SK-N-SH (cell line): ENCODE measurements around the gene DPF3. TPM values are rescaled to one million over a fixed set of nuclear protein-coding genes. Genes with fewer than 3 reads are reported as not detected.

Experiments used
- CTCF ChIA-PET: fragments of 300-600, 350-600 bp; formaldehyde crosslinking; extraction: SDS; loops from one replicate; lab custom pipeline; 2021; lab: Yijun Ruan, JAX
- POLR2A ChIA-PET: fragments of 350-600 bp; sonication (Branson Sonifier 250); formaldehyde crosslinking; extraction: SDS; loops from one replicate; lab custom pipeline; 2020; ENCODE audit warnings: antibody characterized with exemption, inconsistent platforms; lab: Yijun Ruan, JAX
- DNase-seq: peaks from one replicate; pipeline ENCODE4 v3.0.0; 2012
- H2AFZ ChIP-seq: fragments of 200-600 bp; sonication (generic); 2 replicates; pipeline ENCODE4 v1.8.1; 2016; ENCODE audit warnings: antibody characterized with exemption, mild to moderate bottlenecking, low read depth
- H3F3A ChIP-seq: fragments of 200-600 bp; sonication (generic); replicated peaks from 2 replicates; pipeline ENCODE3; 2016; ENCODE audit warnings: antibody characterized with exemption, mild to moderate bottlenecking; ENCODE audit not compliant: insufficient read depth
- H3K27ac ChIP-seq, 2 experiments: fragments of 200-500 bp in 1 of 2; fragments of 200-600 bp in 1 of 2; sonication (Bioruptor generic) in 1 of 2; sonication (generic), shearing (Covaris generic) in 1 of 2; 2 replicates each; pipeline versions ENCODE4 v1.5.1 to v1.6.1; 2014 to 2016; ENCODE audit warnings: low read depth in 2 of 2, inconsistent platforms in 1 of 2, low read length in 1 of 2, mild to moderate bottlenecking in 1 of 2, mixed read lengths in 1 of 2
- H3K27me3 ChIP-seq: fragments of 200-600 bp; sonication (generic), shearing (Covaris generic); 2 replicates; pipeline ENCODE4 v1.6.1; 2016; ENCODE audit warnings: mixed run types; ENCODE audit not compliant: insufficient read depth
- H3K36me3 ChIP-seq, 2 experiments: fragments of 200-500 bp in 1 of 2; fragments of 200-600 bp in 1 of 2; sonication (Bioruptor generic) in 1 of 2; sonication (generic) in 1 of 2; replicated peaks in 1 of 2; 2 replicates each; pipeline versions ENCODE3 to v1.5.1; 2014 to 2016; ENCODE audit warnings: low read length in 1 of 2, mild to moderate bottlenecking in 1 of 2; ENCODE audit not compliant: insufficient read depth in 2 of 2, control insufficient read depth in 1 of 2
- H3K4me1 ChIP-seq, 2 experiments: fragments of 200-500 bp in 1 of 2; fragments of 200-600 bp in 1 of 2; sonication (Bioruptor generic) in 1 of 2; sonication (generic), shearing (Covaris generic) in 1 of 2; 2 replicates each; pipeline versions ENCODE4 v1.5.1 to v1.6.1; 2014 to 2016; ENCODE audit warnings: low read depth in 1 of 2, low read length in 1 of 2, mixed run types in 1 of 2; ENCODE audit not compliant: insufficient read depth in 2 of 2, control insufficient read depth in 1 of 2
- H3K4me2 ChIP-seq: fragments of 200-600 bp; sonication (generic), shearing (Covaris generic); 2 replicates; pipeline ENCODE4 v1.6.1; 2017; ENCODE audit warnings: mixed run types
- H3K4me3 ChIP-seq, 2 experiments: fragments of 200-500 bp in 1 of 2; fragments of 200-600 bp in 1 of 2; sonication (Bioruptor generic) in 1 of 2; sonication (generic), shearing (Covaris generic) in 1 of 2; 2 replicates each; pipeline versions ENCODE4 v1.5.1 to v1.8.1; 2014 to 2016; ENCODE audit warnings: low read depth in 2 of 2, inconsistent platforms in 1 of 2, low read length in 1 of 2, mild to moderate bottlenecking in 1 of 2, mixed read lengths in 1 of 2, moderate library complexity in 1 of 2
- H3K79me2 ChIP-seq: fragments of 200-600 bp; sonication (generic); 2 replicates; pipeline ENCODE4 v1.8.1; 2017; ENCODE audit warnings: mild to moderate bottlenecking; ENCODE audit not compliant: insufficient read depth
- H3K9ac ChIP-seq: fragments of 200-600 bp; sonication (generic); 2 replicates; pipeline ENCODE4 v1.6.1; 2017; ENCODE audit warnings: mixed run types
- H3K9me2 ChIP-seq: fragments of 200-600 bp; sonication (generic); 2 replicates; pipeline ENCODE4 v1.6.1; 2017; ENCODE audit warnings: mixed run types
- H3K9me3 ChIP-seq: fragments of 200-600 bp; sonication (generic); 2 replicates; pipeline ENCODE4 v1.6.1; 2017; ENCODE audit warnings: mixed run types, mild to moderate bottlenecking, moderate library complexity
- H4K20me1 ChIP-seq: fragments of 200-600 bp; sonication (generic); 2 replicates; pipeline ENCODE4 v1.6.1; 2017; ENCODE audit warnings: mild to moderate bottlenecking, mixed run types; ENCODE audit not compliant: insufficient read depth
- ELF1 ChIP-seq: IDR thresholded peaks from 2 replicates; pipeline ENCODE4 v1.4.0; 2012
- EZH2phosphoT487 ChIP-seq: fragments of 200-600 bp; sonication (generic); IDR thresholded peaks from 2 replicates; pipeline ENCODE4 v1.6.1; 2017; ENCODE audit warnings: low read depth, mixed run types, mild to moderate bottlenecking, antibody characterized with exemption, moderate library complexity, borderline replicate concordance
- FOXM1 ChIP-seq: IDR thresholded peaks from 2 replicates; pipeline ENCODE4 v1.4.0; 2012; ENCODE audit warnings: low read depth, mild to moderate bottlenecking
- GABPA ChIP-seq: IDR thresholded peaks from 2 replicates; pipeline ENCODE4 v1.4.0; 2012; ENCODE audit warnings: low read depth, mild to moderate bottlenecking
- GATA2 ChIP-seq: sonication (generic); formaldehyde crosslinking; IDR thresholded peaks from 2 replicates; pipeline ENCODE4 v1.5.0; 2020; ENCODE audit warnings: mild to moderate bottlenecking, missing genetic modification reagents
- JUND ChIP-seq: IDR thresholded peaks from 2 replicates; pipeline ENCODE4 v1.4.0; 2012
- MXI1 ChIP-seq: IDR thresholded peaks from 2 replicates; pipeline ENCODE4 v1.6.1; 2012; ENCODE audit warnings: mild to moderate bottlenecking, low read depth, low read length, improper control_type of control experiment
- NFIC ChIP-seq: IDR thresholded peaks from 2 replicates; pipeline ENCODE4 v1.4.0; 2012; ENCODE audit warnings: borderline replicate concordance
- NRF1 ChIP-seq: IDR thresholded peaks from 2 replicates; pipeline ENCODE4 v1.6.1; 2012; ENCODE audit warnings: low read depth, mild to moderate bottlenecking, low read length
- POLR2AphosphoS5 ChIP-seq: IDR thresholded peaks from 2 replicates; pipeline ENCODE4 v1.6.1; 2012; ENCODE audit warnings: low read depth, low read length
- RAD21 ChIP-seq: IDR thresholded peaks from 2 replicates; pipeline ENCODE4 v1.6.1; 2012; ENCODE audit warnings: mild to moderate bottlenecking, low read length
- RCOR1 ChIP-seq: fragments of 150-350 bp; IDR thresholded peaks from 2 replicates; pipeline ENCODE4 v1.6.1; 2017; ENCODE audit warnings: antibody characterized with exemption, low read length
- RFX5 ChIP-seq: IDR thresholded peaks from 2 replicates; pipeline ENCODE4 v1.6.1; 2012; ENCODE audit warnings: mild to moderate bottlenecking, improper control_type of control experiment, low read length
- SIN3A ChIP-seq: IDR thresholded peaks from 2 replicates; pipeline ENCODE4 v1.6.1; 2012; ENCODE audit warnings: low read depth, mild to moderate bottlenecking, low read length, moderate library complexity, borderline replicate concordance
- SMC3 ChIP-seq: IDR thresholded peaks from 2 replicates; pipeline ENCODE4 v1.6.1; 2012; ENCODE audit warnings: low read depth, low read length, improper control_type of control experiment
- TAF1 ChIP-seq: IDR thresholded peaks from 2 replicates; pipeline ENCODE4 v1.6.1; 2012; ENCODE audit warnings: low read depth, mild to moderate bottlenecking, low read length, moderate library complexity, borderline replicate concordance
- TEAD4 ChIP-seq: IDR thresholded peaks from 2 replicates; pipeline ENCODE4 v1.4.0; 2012; ENCODE audit warnings: mild to moderate bottlenecking, borderline replicate concordance; ENCODE audit not compliant: insufficient read depth
- WGBS: methylation state at CpG from one replicate; pipeline ENCODE4 v1.1.6; 2017; ENCODE audit warnings: low lambda C conversion rate; 5-methylcytosine and 5-hydroxymethylcytosine counted together
- polyA plus RNA-seq, 3 experiments: library from polyadenylated mRNA; depleted of rRNA; stranded (reverse); fragments of >200 nt; gene quantifications; 2 replicates each; pipeline ENCODE4 v1.2.3, GENCODE V29; 2012
- TF ChIP-seq, protein P1 (sequence below): IDR thresholded peaks from 2 replicates; pipeline ENCODE4 v1.4.0; 2012; ENCODE audit warnings: low read depth, borderline replicate concordance
- TF ChIP-seq, protein P2 (sequence below): IDR thresholded peaks from 2 replicates; pipeline ENCODE4; 2012
- TF ChIP-seq, protein P3 (sequence below): IDR thresholded peaks from 2 replicates; pipeline ENCODE4 v1.4.0; 2012; ENCODE audit warnings: low read depth, borderline replicate concordance
- TF ChIP-seq, protein P4 (sequence below): fragments of 150-350 bp; IDR thresholded peaks from 2 replicates; pipeline ENCODE4 v1.6.1; 2017; ENCODE audit warnings: antibody characterized with exemption, low read length, low read depth, borderline replicate concordance
- TF ChIP-seq, protein P5 (sequence below): IDR thresholded peaks from 2 replicates; pipeline ENCODE4 v1.4.0; 2012; ENCODE audit warnings: low read depth

DPF3 gene
- polyA plus RNA-seq, 1 of the 3 experiments (the other 2 are of a cell fraction) = 2.8 TPM

DNA sequence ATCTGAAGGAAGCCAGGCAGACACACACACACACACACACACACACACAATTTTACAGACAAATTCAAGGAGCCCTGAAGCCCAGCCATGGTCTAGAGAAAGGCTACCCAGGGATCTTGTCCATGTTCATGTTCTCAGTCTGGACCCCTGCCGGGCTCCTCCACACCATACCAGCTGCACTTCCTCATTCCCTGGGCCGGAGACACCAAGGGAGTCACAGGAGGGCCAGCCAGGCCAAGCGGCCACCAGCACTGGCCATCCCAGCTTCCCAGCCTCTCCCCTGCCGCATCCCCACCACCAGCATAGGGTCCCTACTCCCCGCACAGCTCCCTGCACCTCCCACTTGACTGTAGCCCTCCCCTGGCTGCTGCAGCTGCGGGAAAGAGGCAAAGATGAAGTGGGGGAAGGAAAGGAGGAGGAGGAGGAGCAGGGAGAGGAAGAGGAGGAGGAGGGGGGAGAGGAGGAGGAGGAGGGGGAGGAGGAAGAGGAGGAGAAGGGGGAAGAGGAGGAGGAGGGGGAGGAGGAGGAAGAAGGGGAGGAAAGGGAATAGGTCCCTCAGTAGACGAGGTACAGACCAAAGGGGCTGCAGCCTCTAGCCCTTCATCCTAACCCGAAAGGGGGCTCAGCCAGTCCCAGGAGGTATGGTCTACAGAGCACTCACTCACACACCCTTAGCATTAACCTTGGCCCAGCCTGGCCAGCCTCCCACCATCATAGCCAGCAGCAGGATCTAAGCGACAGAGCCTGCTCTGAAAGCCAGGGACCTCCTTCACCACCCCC is 293.2 kb downstream of the DPF3 start (continued):
- TF ChIP-seq RFX5 (no peak), RCOR1 (no peak), SMC3 (no peak), TAF1 (no peak), GATA2 (CRISPR knock-in tag) (no peak), NFIC (no peak)
- TF ChIP-seq, protein P1, sequence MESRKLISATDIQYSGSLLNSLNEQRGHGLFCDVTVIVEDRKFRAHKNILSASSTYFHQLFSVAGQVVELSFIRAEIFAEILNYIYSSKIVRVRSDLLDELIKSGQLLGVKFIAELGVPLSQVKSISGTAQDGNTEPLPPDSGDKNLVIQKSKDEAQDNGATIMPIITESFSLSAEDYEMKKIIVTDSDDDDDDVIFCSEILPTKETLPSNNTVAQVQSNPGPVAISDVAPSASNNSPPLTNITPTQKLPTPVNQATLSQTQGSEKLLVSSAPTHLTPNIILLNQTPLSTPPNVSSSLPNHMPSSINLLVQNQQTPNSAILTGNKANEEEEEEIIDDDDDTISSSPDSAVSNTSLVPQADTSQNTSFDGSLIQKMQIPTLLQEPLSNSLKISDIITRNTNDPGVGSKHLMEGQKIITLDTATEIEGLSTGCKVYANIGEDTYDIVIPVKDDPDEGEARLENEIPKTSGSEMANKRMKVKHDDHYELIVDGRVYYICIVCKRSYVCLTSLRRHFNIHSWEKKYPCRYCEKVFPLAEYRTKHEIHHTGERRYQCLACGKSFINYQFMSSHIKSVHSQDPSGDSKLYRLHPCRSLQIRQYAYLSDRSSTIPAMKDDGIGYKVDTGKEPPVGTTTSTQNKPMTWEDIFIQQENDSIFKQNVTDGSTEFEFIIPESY = no peak

DNA sequence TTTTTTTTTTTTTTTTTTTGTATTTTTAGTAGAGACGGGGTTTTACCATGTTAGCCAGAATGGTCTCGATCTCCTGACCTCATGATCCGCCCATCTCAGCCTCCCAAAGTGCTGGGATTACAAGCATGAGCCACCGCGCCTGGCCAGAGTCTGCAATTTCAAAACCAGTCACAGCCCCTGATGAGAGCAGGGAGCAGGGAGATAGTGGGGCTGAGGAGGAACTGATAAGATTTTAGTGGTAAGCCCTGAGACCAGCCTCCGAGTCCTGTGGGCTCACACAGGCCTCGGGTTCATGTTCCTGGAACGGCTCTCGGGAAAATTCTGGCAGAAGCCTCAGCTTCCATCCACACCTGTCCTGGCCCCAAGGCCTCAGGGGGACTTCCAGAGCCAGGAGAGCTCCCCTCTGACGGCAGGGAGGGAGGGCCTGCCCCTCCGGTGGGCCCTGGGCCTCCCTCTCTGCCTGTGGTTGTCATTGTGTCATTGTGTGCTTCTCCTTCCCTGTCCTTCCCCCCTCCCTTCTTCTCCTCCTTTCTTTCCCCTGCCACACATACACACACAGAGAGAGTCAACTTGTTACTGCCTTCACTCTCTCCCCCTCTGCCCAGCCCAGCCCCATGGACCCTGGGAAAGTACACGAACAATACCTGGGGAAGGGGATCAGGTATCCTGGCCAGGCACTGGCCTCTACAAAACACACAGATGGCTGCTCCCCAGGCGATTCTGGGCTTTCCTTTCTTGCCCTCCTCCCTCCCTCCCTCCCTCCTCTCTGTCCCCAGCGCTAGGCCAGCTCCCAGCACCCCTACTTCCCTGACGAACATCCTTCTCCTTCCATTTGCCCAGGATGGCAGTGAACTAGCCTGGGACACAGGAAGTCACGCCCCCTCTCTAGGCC is 294.1 kb downstream of the DPF3 start:
- H2AFZ ChIP-seq = no peak overlapping the region

More for the DNA sequence above, 294.1 kb downstream of the DPF3 start:
- Histone ChIP-seq H3K4me2 (no peak overlapping the region), H3K36me3 (no peaks in the 10 kb centered on the region), H3K4me3 (no peak overlapping the region), H3K9ac (no peak overlapping the region), H3K27ac (no peak overlapping the region), H3K4me1 (no peaks in the 10 kb centered on the region; a peak in 1 of 4 replicates), H3F3A (no peaks in the 10 kb centered on the region), H3K9me2 (no peaks in the 10 kb centered on the region), H3K79me2 (no peaks in the 10 kb centered on the region), H4K20me1 (no peaks in the 10 kb centered on the region), H3K9me3 (no peaks in the 10 kb centered on the region), H3K27me3 (no peaks in the 10 kb centered on the region)
- DNase-seq = no peak
- TF ChIP-seq, protein P1 = no peak
- TF ChIP-seq GABPA (no peak), TEAD4 (no peak), MXI1 (no peak), JUND (no peak), SIN3A (no peak), NFIC (no peak), RAD21 (no peak), EZH2phosphoT487 (no peak), FOXM1 (no peak), ELF1 (no peak), NRF1 (no peak), POLR2AphosphoS5 (no peak)
- TF ChIP-seq, protein P2, sequence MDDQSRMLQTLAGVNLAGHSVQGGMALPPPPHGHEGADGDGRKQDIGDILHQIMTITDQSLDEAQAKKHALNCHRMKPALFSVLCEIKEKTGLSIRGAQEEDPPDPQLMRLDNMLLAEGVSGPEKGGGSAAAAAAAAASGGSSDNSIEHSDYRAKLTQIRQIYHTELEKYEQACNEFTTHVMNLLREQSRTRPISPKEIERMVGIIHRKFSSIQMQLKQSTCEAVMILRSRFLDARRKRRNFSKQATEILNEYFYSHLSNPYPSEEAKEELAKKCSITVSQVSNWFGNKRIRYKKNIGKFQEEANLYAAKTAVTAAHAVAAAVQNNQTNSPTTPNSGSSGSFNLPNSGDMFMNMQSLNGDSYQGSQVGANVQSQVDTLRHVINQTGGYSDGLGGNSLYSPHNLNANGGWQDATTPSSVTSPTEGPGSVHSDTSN = no peak
- TF ChIP-seq, protein P3, sequence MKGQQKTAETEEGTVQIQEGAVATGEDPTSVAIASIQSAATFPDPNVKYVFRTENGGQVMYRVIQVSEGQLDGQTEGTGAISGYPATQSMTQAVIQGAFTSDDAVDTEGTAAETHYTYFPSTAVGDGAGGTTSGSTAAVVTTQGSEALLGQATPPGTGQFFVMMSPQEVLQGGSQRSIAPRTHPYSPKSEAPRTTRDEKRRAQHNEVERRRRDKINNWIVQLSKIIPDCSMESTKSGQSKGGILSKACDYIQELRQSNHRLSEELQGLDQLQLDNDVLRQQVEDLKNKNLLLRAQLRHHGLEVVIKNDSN = no peak
- TF ChIP-seq, protein P4, sequence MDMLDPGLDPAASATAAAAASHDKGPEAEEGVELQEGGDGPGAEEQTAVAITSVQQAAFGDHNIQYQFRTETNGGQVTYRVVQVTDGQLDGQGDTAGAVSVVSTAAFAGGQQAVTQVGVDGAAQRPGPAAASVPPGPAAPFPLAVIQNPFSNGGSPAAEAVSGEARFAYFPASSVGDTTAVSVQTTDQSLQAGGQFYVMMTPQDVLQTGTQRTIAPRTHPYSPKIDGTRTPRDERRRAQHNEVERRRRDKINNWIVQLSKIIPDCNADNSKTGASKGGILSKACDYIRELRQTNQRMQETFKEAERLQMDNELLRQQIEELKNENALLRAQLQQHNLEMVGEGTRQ = no peak
- TF ChIP-seq, protein P5, sequence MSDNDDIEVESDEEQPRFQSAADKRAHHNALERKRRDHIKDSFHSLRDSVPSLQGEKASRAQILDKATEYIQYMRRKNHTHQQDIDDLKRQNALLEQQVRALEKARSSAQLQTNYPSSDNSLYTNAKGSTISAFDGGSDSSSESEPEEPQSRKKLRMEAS = no peak
- POLR2A ChIA-PET = no interaction called here
- CTCF ChIA-PET = no interaction called here
- 82% methylated on average over 12 of the region's 16 CpGs for WGBS
